GM12872 (cell line): ENCODE measurements around the gene TFRC.

Experiments
- CTCF ChIP-seq: IDR thresholded peaks from 3 replicates; pipeline ENCODE4 v1.5.1; 2011; ENCODE audit warnings: low read depth, mild to moderate bottlenecking, low read length, moderate library complexity; ENCODE audit not compliant: insufficient read depth

TFRC gene

GRCh38 chr3:196093317-196094111 is 11.6 kb upstream of the TFRC start:
- no peak for TF ChIP-seq CTCF

GRCh38 chr3:196087906-196088305 is 6.0 kb upstream of the TFRC start:
- no peak for TF ChIP-seq CTCF

GRCh38 chr3:196082619-196082971 is 705 bp upstream of the TFRC start:
- TF ChIP-seq CTCF = no peak

- TF ChIP-seq CTCF = no peak
Observed at GRCh38 chr3:196081002-196081833, 672 bp downstream of the TFRC start.

GRCh38 chr3:196079682-196080081 is 2.2 kb downstream of the TFRC start:
- TF ChIP-seq CTCF = no peak

GRCh38 chr3:196075013-196075412 is 6.9 kb downstream of the TFRC start:
- no peak for TF ChIP-seq CTCF

- TF ChIP-seq CTCF = peak; percentile 84
Observed at GRCh38 chr3:196073255-196073753, 8.6 kb downstream of the TFRC start.
